ENCODE results near the gene GUCA1A. TPM values are rescaled to one million over a fixed set of nuclear protein-coding genes. Genes with fewer than 3 reads are reported as not detected.
"Not testable (repeated sequence)": the region's sequence is repeated elsewhere in the genome, so short reads cannot be mapped to it uniquely, and the experiment has no call there.

GUCA1A gene
- polyA plus RNA-seq, 3 donors = 0.07 to 0.24 (median 0.15) TPM

- not testable (repeated sequence) for DNase-seq (ENCODE audit: low read depth in 3 of 3, low spot score in 2 of 3)
Observed at GRCh38 chr6:42202131-42202915, 29.2 kb downstream of the GUCA1A start.

GRCh38 chr6:42203183-42203582 lies 30.0 kb downstream of the GUCA1A start:
- no peak for DNase-seq (ENCODE audit: low read depth in 3 of 3, low spot score in 2 of 3)

- no peak for DNase-seq (ENCODE audit: low read depth in 3 of 3, low spot score in 2 of 3)
Observed at GRCh38 chr6:42204768-42205282, 31.7 kb downstream of the GUCA1A start.

- DNase-seq (ENCODE audit: low read depth in 3 of 3, low spot score in 2 of 3) = not testable (repeated sequence)
Observed at GRCh38 chr6:42207559-42207958, 34.4 kb downstream of the GUCA1A start.

- no peak for DNase-seq (ENCODE audit: low read depth in 3 of 3, low spot score in 2 of 3)
Observed at GRCh38 chr6:42210551-42210950, 37.4 kb downstream of the GUCA1A start.

GRCh38 chr6:42211726-42212125 lies 38.6 kb downstream of the GUCA1A start:
- DNase-seq (ENCODE audit: low read depth in 3 of 3, low spot score in 2 of 3) = no peak

- no peak for DNase-seq (ENCODE audit: low read depth in 3 of 3, low spot score in 2 of 3)
Observed at GRCh38 chr6:42212442-42212841, 39.3 kb downstream of the GUCA1A start.

- DNase-seq (ENCODE audit: low read depth in 3 of 3, low spot score in 2 of 3) = not testable (repeated sequence)
Observed at GRCh38 chr6:42216495-42216894, 43.3 kb downstream of the GUCA1A start.

- no peak for DNase-seq (ENCODE audit: low read depth in 3 of 3, low spot score in 2 of 3)
Observed at GRCh38 chr6:42217157-42217518, 44.0 kb downstream of the GUCA1A start.

- peak; percentile 78 to 93 (median 86) for DNase-seq (ENCODE audit: low read depth in 3 of 3, low spot score in 2 of 3)
Observed at GRCh38 chr6:42217519-42218367, 44.6 kb downstream of the GUCA1A start, which contains the start of gene MRPS10. MRPS10 (minus strand) TSS chr6:42217861; CDS start chr6:42217849, 12 bp downstream.

- DNase-seq (ENCODE audit: low read depth in 3 of 3, low spot score in 2 of 3) = no peak
Observed at GRCh38 chr6:42220807-42221206, 47.6 kb downstream of the GUCA1A start.

GRCh38 chr6:42221546-42221945 lies 48.4 kb downstream of the GUCA1A start:
- DNase-seq (ENCODE audit: low read depth in 3 of 3, low spot score in 2 of 3) = no peak

- DNase-seq (ENCODE audit: low read depth in 3 of 3, low spot score in 2 of 3) = no peak
Observed at GRCh38 chr6:42222448-42222847, 49.3 kb downstream of the GUCA1A start.

GRCh38 chr6:42224222-42225028 lies 51.3 kb downstream of the GUCA1A start:
- DNase-seq (ENCODE audit: low read depth in 3 of 3, low spot score in 2 of 3) = no peak

GRCh38 chr6:42225029-42225339 lies 51.8 kb downstream of the GUCA1A start:
- no peak for DNase-seq (ENCODE audit: low read depth in 3 of 3, low spot score in 2 of 3)

GRCh38 chr6:42225419-42225818 lies 52.3 kb downstream of the GUCA1A start:
- DNase-seq (ENCODE audit: low read depth in 3 of 3, low spot score in 2 of 3) = no peak

GRCh38 chr6:42226161-42226611 lies 53.0 kb downstream of the GUCA1A start:
- no peak for DNase-seq (ENCODE audit: low read depth in 3 of 3, low spot score in 2 of 3)

GRCh38 chr6:42226645-42227143 lies 53.5 kb downstream of the GUCA1A start:
- no peak for DNase-seq (ENCODE audit: low read depth in 3 of 3, low spot score in 2 of 3)

- DNase-seq (ENCODE audit: low read depth in 3 of 3, low spot score in 2 of 3) = no peak
Observed at GRCh38 chr6:42227173-42227850, 54.1 kb downstream of the GUCA1A start.

GRCh38 chr6:42228305-42228704 lies 55.1 kb downstream of the GUCA1A start:
- DNase-seq (ENCODE audit: low read depth in 3 of 3, low spot score in 2 of 3) = no peak

Data from right renal cortex interstitium (tissue), 3 donors.